ENCODE results near the gene MAP7D1.
"Not testable (repeated sequence)": the region's sequence is repeated elsewhere in the genome, so short reads cannot be mapped to it uniquely, and the experiment has no call there.

MAP7D1 gene

GRCh38 chr1:36153476-36153875 lies 2.5 kb upstream of the MAP7D1 start:
- DNase-seq = no peak

GRCh38 chr1:36154335-36154734 lies 1.6 kb upstream of the MAP7D1 start:
- no peak for DNase-seq

GRCh38 chr1:36154765-36155407 lies 1.1 kb upstream of the MAP7D1 start:
- DNase-seq = no peak

GRCh38 chr1:36156329-36157114 lies 562 bp downstream of the MAP7D1 start:
- DNase-seq = peak; percentile 69

- DNase-seq = peak; percentile 34
Observed at GRCh38 chr1:36157115-36157903, 1.3 kb downstream of the MAP7D1 start.

- no peak for DNase-seq
Observed at GRCh38 chr1:36157973-36158826, 2.2 kb downstream of the MAP7D1 start.

GRCh38 chr1:36158827-36159252 lies 2.9 kb downstream of the MAP7D1 start:
- DNase-seq = not testable (repeated sequence)

GRCh38 chr1:36159614-36160387 lies 3.8 kb downstream of the MAP7D1 start:
- DNase-seq = no peak

GRCh38 chr1:36160388-36160948 lies 4.5 kb downstream of the MAP7D1 start:
- DNase-seq = no peak

- DNase-seq = peak; percentile 77
Observed at GRCh38 chr1:36160949-36161485, 5.1 kb downstream of the MAP7D1 start.

- no peak for DNase-seq
Observed at GRCh38 chr1:36161641-36162531, 5.9 kb downstream of the MAP7D1 start.

GRCh38 chr1:36162680-36163239 lies 6.8 kb downstream of the MAP7D1 start:
- DNase-seq = no peak

GRCh38 chr1:36163426-36163825 lies 7.5 kb downstream of the MAP7D1 start:
- DNase-seq = no peak

GRCh38 chr1:36164361-36164760 lies 8.4 kb downstream of the MAP7D1 start:
- DNase-seq = no peak

- no peak for DNase-seq
Observed at GRCh38 chr1:36165145-36165544, 9.2 kb downstream of the MAP7D1 start.

- DNase-seq = no peak
Observed at GRCh38 chr1:36166136-36166535, 10.2 kb downstream of the MAP7D1 start.

- DNase-seq = no peak
Observed at GRCh38 chr1:36166938-36167905, 11.3 kb downstream of the MAP7D1 start.

- DNase-seq = no peak
Observed at GRCh38 chr1:36168514-36168913, 12.6 kb downstream of the MAP7D1 start.

All from fibroblast of skin of back (primary cell).